ENCODE measurements around the gene ZNF593OS. TPM values are rescaled to one million over a fixed set of nuclear protein-coding genes. Genes with fewer than 3 reads are reported as not detected.

ZNF593OS gene
- total and polyA plus RNA-seq, 10 donors, result 0.26 to 0.43 (median 0.26) TPM; not detected in 7

GRCh38 chr1:26166719-26167281, 4.8 kb downstream of the ZNF593OS start:
- H3K4me1 ChIP-seq, result peaks cover 12 to 57% (median 44%) of the 10 kb centered on the region in 6 donors
- H3K4me3 ChIP-seq, result no peak overlapping the region
- DNase-seq, result no peak
- H3K27ac ChIP-seq, result no peak overlapping the region
- intact Hi-C loops (cut with DNase I; ENCODE audit: low total_unique reads), result no loop called here
- TF ChIP-seq POLR2A (IDR thresholded peaks at IDR 0.05), result no peak
- no peak for TF ChIP-seq POLR2AphosphoS5 (IDR thresholded peaks at IDR 0.05)
- no peak for TF ChIP-seq CTCF (IDR thresholded peaks at IDR 0.05 in 8 of 11, conservative IDR thresholded peaks at IDR 0.05 in 3 of 11)
- H3K9me3 ChIP-seq, result no peaks in the 10 kb centered on the region
- peaks cover 0 to 9% (median 0%) of the 10 kb centered on the region in 6 donors for H3K36me3 ChIP-seq
- 67 to 81% (median 79%) methylated on average over 4 of the region's 4 CpGs for WGBS, 5 donors
- peaks cover 0 to 33% (median 13%) of the 10 kb centered on the region in 7 donors for H3K27me3 ChIP-seq (replicated peaks in 1 of 7)

GRCh38 chr1:26164861-26165842, 6.5 kb downstream of the ZNF593OS start:
- Histone ChIP-seq H3K27ac (no peak overlapping the region), H3K4me3 (peak overlapping the region in 1 of 8 donors; percentile 68), H3K9me3 (no peaks in the 10 kb centered on the region), H3K36me3 (no peaks in the 10 kb centered on the region), H3K27me3 (replicated peaks in 1 of 7) (peaks cover 0 to 49% (median 23%) of the 10 kb centered on the region in 7 donors), H3K4me1 (peaks cover 12 to 57% (median 41%) of the 10 kb centered on the region in 6 donors)
- DNase-seq, result no peak
- TF ChIP-seq POLR2AphosphoS5 (IDR thresholded peaks at IDR 0.05) (no peak), CTCF (IDR thresholded peaks at IDR 0.05 in 8 of 11, conservative IDR thresholded peaks at IDR 0.05 in 3 of 11) (no peak), POLR2A (IDR thresholded peaks at IDR 0.05) (no peak)
- intact Hi-C loops (cut with DNase I; ENCODE audit: low total_unique reads), result no loop called here
- WGBS, 5 donors, result 63 to 75% (median 67%) methylated on average over 19 of the region's 19 CpGs

- Histone ChIP-seq H3K4me3 (peak overlapping the region; percentile 2 to 68 (median 36)), H3K27ac (peak overlapping the region in 2 of 8 donors; percentile 15 to 31), H3K36me3 (no peaks in the 10 kb centered on the region), H3K27me3 (replicated peaks in 1 of 7) (peaks cover 0 to 58% (median 23%) of the 10 kb centered on the region in 7 donors), H3K9me3 (no peaks in the 10 kb centered on the region), H3K4me1 (peaks cover 10 to 53% (median 39%) of the 10 kb centered on the region in 6 donors)
- TF ChIP-seq POLR2A (IDR thresholded peaks at IDR 0.05) (no peak), POLR2AphosphoS5 (IDR thresholded peaks at IDR 0.05) (peak in 1 of 3 donors; percentile 13), CTCF (IDR thresholded peaks at IDR 0.05 in 8 of 11, conservative IDR thresholded peaks at IDR 0.05 in 3 of 11) (peak in 7 of 11 experiments; percentile 59 to 85 (median 79))
- peak; percentile 83 for DNase-seq
- WGBS, 5 donors, result 11 to 28% (median 12%) methylated on average over 36 to 72 of the region's 72 CpGs
- intact Hi-C loops (cut with DNase I; ENCODE audit: low total_unique reads), result no loop called here
Observed at GRCh38 chr1:26164036-26164860, 7.4 kb downstream of the ZNF593OS start.

All from spleen (tissue), 11 donors.